ENCODE data around the gene RNU6-9.

DNA sequence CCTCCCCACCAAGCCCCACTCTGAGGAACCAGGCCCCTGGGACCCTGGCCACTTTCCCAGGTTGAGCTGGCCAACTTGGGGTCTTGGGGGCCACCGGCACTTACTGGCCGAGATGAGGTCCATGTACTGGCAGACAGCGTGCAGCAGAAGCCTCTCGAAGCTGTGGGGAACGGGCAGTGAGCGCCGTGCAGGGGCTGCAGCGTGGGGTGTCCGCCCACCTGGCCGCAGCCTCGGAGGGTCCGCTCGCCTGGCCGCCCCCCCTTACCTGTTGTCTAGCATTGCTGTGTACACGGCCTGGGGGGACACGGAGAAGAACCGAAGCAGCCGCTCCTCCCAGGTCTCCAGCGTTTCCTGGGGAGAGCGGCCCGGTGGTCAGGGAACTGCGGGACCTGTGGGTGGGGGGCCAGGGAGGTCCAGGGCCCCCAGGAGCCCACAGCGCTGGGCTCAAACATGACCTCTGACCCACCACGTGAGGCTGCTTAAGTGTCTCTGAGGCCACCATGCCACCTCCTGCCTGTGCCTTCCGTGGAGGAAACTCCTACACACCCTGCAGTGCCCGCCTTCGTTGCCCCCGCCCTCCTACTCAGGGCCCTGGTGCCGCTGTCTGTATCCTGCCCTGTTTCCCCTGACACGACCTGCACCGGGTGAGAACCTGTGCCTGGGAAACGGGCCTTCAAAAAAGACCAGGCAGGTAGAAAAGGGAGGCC is 6.2 kb downstream of the RNU6-9 start:
- TF ChIP-seq, protein P1, sequence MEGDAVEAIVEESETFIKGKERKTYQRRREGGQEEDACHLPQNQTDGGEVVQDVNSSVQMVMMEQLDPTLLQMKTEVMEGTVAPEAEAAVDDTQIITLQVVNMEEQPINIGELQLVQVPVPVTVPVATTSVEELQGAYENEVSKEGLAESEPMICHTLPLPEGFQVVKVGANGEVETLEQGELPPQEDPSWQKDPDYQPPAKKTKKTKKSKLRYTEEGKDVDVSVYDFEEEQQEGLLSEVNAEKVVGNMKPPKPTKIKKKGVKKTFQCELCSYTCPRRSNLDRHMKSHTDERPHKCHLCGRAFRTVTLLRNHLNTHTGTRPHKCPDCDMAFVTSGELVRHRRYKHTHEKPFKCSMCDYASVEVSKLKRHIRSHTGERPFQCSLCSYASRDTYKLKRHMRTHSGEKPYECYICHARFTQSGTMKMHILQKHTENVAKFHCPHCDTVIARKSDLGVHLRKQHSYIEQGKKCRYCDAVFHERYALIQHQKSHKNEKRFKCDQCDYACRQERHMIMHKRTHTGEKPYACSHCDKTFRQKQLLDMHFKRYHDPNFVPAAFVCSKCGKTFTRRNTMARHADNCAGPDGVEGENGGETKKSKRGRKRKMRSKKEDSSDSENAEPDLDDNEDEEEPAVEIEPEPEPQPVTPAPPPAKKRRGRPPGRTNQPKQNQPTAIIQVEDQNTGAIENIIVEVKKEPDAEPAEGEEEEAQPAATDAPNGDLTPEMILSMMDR (IDR thresholded peaks at IDR 0.05) = no peak
- no peak for TF ChIP-seq POLR2A (IDR thresholded peaks at IDR 0.05)
- no peak for TF ChIP-seq POLR2AphosphoS5 (IDR thresholded peaks at IDR 0.05)

All from gastroesophageal sphincter (tissue), 3 donors.